Activated CD4-positive, alpha-beta memory T cell treated with anti-CD3 and anti-CD28 coated beads for 36 hours (primary cell): Measurements from ENCODE around the gene SLC25A15. TPM values are rescaled to one million over a fixed set of nuclear protein-coding genes. Genes with fewer than 3 reads are reported as not detected.
"Not testable (repeated sequence)": the region's sequence is repeated elsewhere in the genome, so short reads cannot be mapped to it uniquely, and the experiment has no call there.

Experiments used
- CTCF ChIA-PET: fragments of 350-600 bp; sonication (Branson Sonifier 250); formaldehyde crosslinking; loops from one replicate; lab custom pipeline; 2021; ENCODE audit warnings: antibody characterized with exemption, inconsistent platforms; lab: Charles Lee
- POLR2A ChIA-PET: fragments of 350-600 bp; sonication (Branson Sonifier 250); formaldehyde crosslinking; loops from one replicate; lab custom pipeline; 2021; ENCODE audit warnings: antibody characterized with exemption; lab: Charles Lee
- DNase-seq: peaks from one replicate; pipeline ENCODE4 v3.0.0-alpha.2; 2020
- H3K27ac Mint-ChIP-seq: one replicate; pipeline ENCODE4 v1.8.0; 2021; ENCODE audit warnings: mixed read lengths
- H3K27me3 Mint-ChIP-seq: one replicate; pipeline ENCODE4 v1.8.0; 2021; ENCODE audit warnings: mixed read lengths
- H3K36me3 Mint-ChIP-seq: one replicate; pipeline ENCODE4 v1.8.0; 2021; ENCODE audit warnings: mixed read lengths
- H3K4me1 Mint-ChIP-seq: one replicate; pipeline ENCODE4 v1.8.0; 2021; ENCODE audit warnings: low read depth, mixed read lengths
- H3K4me3 Mint-ChIP-seq: one replicate; pipeline ENCODE4 v1.8.0; 2021; ENCODE audit warnings: mild to moderate bottlenecking, mixed read lengths
- H3K9me3 Mint-ChIP-seq: one replicate; pipeline ENCODE4 v1.8.0; 2021; ENCODE audit warnings: mixed read lengths
- intact Hi-C: fragments of 100-400 bp; cut with micrococcal nuclease; formaldehyde crosslinking; loops from one replicate; pipeline ENCODE4 v1.15.1; 2023
- microRNA-seq: library from miRNA; unstranded; fragments of <30 nt; microRNA quantifications from one replicate; pipeline ENCODE4 v1.2.0, GENCODE V29; 2022; ENCODE audit warnings: borderline number of aligned reads, borderline microRNAs expressed, borderline replicate concordance
- total RNA-seq, 2 experiments: library from RNA; stranded (reverse); gene quantifications; one replicate each; pipeline ENCODE4 v1.2.3, GENCODE V29; 2021

SLC25A15 gene
- total RNA-seq, 2 experiments from 2014 or later = 16.2 to 16.9 TPM

GRCh38 chr13:40818926-40819325, 29.5 kb downstream of the SLC25A15 start:
- H3K36me3 Mint-ChIP-seq = peaks cover 20% of the 10 kb centered on the region
- no peaks in the 10 kb centered on the region for H3K27me3 Mint-ChIP-seq
- DNase-seq = no peak
- H3K4me1 Mint-ChIP-seq = peaks cover 16% of the 10 kb centered on the region
- CTCF ChIA-PET = no interaction called here
- H3K4me3 Mint-ChIP-seq = no peak overlapping the region
- H3K27ac Mint-ChIP-seq = no peak overlapping the region
- peaks cover 22% of the 10 kb centered on the region for H3K9me3 Mint-ChIP-seq
- POLR2A ChIA-PET = no interaction called here
- intact Hi-C loops = loop anchor here (10.0 kb wide), 1 partner anchor 96 kb away; no protein-coding TSS in a partner anchor

- intact Hi-C loops = loop anchor here (10.0 kb wide), 1 partner anchor 95 kb away; no protein-coding TSS in a partner anchor
- DNase-seq = no peak
- peaks cover 16% of the 10 kb centered on the region for H3K4me1 Mint-ChIP-seq
- no peak overlapping the region for H3K4me3 Mint-ChIP-seq
- no peak overlapping the region for H3K27ac Mint-ChIP-seq
- H3K36me3 Mint-ChIP-seq = peaks cover 14% of the 10 kb centered on the region
- no peaks in the 10 kb centered on the region for H3K27me3 Mint-ChIP-seq
- ChIA-PET POLR2A (interaction anchor here (1.1 kb wide), 1 partner anchor 197 kb away, joined by 3 read pairs; no protein-coding TSS in a partner anchor), CTCF (no interaction called here)
- H3K9me3 Mint-ChIP-seq = peaks cover 17% of the 10 kb centered on the region
Observed at GRCh38 chr13:40819797-40820315, 30.4 kb downstream of the SLC25A15 start.

GRCh38 chr13:40839725-40840124, 50.3 kb downstream of the SLC25A15 start:
- H3K4me3 Mint-ChIP-seq, DNase-seq, POLR2A ChIA-PET, intact Hi-C loops, H3K27me3 Mint-ChIP-seq, H3K9me3 Mint-ChIP-seq, H3K4me1 Mint-ChIP-seq, H3K27ac Mint-ChIP-seq, CTCF ChIA-PET: not testable (repeated sequence)
- peaks cover 16% of the 10 kb centered on the region for H3K36me3 Mint-ChIP-seq

- H3K27me3 Mint-ChIP-seq, POLR2A ChIA-PET, DNase-seq, H3K4me3 Mint-ChIP-seq, CTCF ChIA-PET, H3K4me1 Mint-ChIP-seq, intact Hi-C loops, H3K27ac Mint-ChIP-seq, H3K9me3 Mint-ChIP-seq: not testable (repeated sequence)
- peaks cover 16% of the 10 kb centered on the region for H3K36me3 Mint-ChIP-seq
Observed at GRCh38 chr13:40840955-40841354, 51.5 kb downstream of the SLC25A15 start.

Small RNAs within 50 kb of the gene (microRNA-seq; reads per million reads assigned to microRNA genes)
- gene MIR621 = not detected

Other genes starting within 250 kb of the SLC25A15 start
- gene FOXO1, start 123.0 kb upstream of the SLC25A15 start, total RNA-seq = 10 to 100 TPM; 34.2 to 34.5 TPM
- gene MRPS31, start 18.4 kb upstream of the SLC25A15 start, total RNA-seq = 10 to 100 TPM; 35.6 to 40.4 TPM
- gene ELF1, start 229.7 kb downstream of the SLC25A15 start, total RNA-seq = 10 to 100 TPM; 70.8 to 71.2 TPM